ENCODE results near the gene GSC2. TPM values are rescaled to one million over a fixed set of nuclear protein-coding genes. Genes with fewer than 3 reads are reported as not detected.

The GSC2 gene
- total and polyA plus RNA-seq, 10 donors, result not detected

DNA sequence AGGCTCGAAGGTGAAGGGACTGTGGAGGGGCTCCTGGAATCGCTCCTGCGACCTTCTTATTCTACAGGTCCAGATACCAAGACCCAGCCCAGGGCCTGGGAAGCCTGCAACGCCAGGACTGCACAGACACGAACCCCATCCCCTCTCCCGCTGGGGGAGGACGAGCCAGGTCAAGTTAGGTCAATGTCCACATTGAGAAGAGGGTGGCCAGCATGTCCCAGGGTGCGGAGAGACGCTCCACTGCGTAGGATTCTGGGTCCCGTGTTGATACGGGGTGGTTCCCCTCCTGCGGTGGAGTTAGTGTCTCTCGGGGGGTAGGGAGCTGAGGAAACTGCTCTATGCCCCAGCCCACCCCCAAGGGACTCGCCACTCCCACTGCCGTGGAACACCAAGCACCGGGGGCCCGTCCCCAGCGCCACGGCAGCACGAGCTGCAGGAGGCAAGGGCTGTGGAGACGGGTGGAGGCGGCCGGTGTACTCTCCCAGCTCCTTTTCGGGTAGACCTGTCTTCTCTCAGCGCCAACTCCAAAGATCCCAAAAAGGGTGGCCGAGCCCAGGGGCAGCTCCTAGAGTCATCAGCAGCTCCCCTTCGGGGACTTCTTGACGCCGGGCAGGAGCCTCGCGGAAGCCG lies 1.6 kb downstream of the GSC2 start:
- Histone ChIP-seq H3K27me3 (replicated peaks in 1 of 7) (peaks cover 6 to 69% (median 49%) of the 10 kb centered on the region in 7 donors), H3K4me1 (peaks cover 5 to 40% (median 23%) of the 10 kb centered on the region in 6 donors), H3K27ac (no peak overlapping the region), H3K9me3 (peaks cover 0 to 7% (median 0%) of the 10 kb centered on the region in 8 donors), H3K36me3 (no peaks in the 10 kb centered on the region), H3K4me3 (peak overlapping the region in 6 of 8 donors; percentile 29 to 66 (median 38))
- intact Hi-C loops (cut with DNase I; ENCODE audit: low total_unique reads), result loop anchor here (10.0 kb wide), 1 partner anchor 326 kb away; the partner anchor contains the start of genes CDC45 and UFD1
- DNase-seq, result peak; percentile 51
- no peak for TF ChIP-seq POLR2AphosphoS5 (IDR thresholded peaks at IDR 0.05)
- TF ChIP-seq POLR2A (IDR thresholded peaks at IDR 0.05), result no peak
- TF ChIP-seq, protein P1, sequence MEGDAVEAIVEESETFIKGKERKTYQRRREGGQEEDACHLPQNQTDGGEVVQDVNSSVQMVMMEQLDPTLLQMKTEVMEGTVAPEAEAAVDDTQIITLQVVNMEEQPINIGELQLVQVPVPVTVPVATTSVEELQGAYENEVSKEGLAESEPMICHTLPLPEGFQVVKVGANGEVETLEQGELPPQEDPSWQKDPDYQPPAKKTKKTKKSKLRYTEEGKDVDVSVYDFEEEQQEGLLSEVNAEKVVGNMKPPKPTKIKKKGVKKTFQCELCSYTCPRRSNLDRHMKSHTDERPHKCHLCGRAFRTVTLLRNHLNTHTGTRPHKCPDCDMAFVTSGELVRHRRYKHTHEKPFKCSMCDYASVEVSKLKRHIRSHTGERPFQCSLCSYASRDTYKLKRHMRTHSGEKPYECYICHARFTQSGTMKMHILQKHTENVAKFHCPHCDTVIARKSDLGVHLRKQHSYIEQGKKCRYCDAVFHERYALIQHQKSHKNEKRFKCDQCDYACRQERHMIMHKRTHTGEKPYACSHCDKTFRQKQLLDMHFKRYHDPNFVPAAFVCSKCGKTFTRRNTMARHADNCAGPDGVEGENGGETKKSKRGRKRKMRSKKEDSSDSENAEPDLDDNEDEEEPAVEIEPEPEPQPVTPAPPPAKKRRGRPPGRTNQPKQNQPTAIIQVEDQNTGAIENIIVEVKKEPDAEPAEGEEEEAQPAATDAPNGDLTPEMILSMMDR (IDR thresholded peaks at IDR 0.05 in 8 of 11, conservative IDR thresholded peaks at IDR 0.05 in 3 of 11), result no peak
- WGBS, 5 donors, result 20 to 52% (median 42%) methylated on average over 1 to 33 of the region's 33 CpGs

DNA sequence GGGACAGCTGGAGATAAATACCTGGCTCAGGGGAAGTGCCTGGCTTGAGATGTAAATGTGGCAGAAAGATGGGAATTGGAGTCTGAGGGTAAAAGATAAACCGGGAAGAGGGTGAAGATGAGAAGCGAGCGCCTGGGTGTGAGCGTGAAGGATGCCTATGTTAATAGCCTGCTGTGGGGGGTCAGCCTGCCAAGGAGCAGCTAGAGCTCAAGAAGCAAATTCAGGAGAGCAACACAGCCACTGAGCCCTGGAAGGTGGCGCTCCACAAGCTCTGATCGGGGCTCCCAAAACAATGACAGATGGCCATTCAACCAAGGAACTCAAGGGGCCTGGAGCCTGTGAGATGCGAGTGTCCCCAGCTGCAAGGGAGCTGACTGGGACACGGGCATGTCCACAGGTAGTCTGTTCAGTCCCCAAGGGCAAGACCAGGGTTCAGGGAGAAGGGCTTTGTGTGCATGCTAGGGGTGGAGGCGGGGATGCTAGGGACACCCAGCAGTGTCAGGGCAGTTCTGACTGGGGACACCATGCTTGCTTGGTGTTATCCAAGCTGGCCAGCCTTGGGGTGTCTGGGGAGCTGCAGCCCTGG lies 2.8 kb downstream of the GSC2 start:
- peak; percentile 47 for DNase-seq
- TF ChIP-seq POLR2AphosphoS5 (IDR thresholded peaks at IDR 0.05) (no peak), POLR2A (IDR thresholded peaks at IDR 0.05) (no peak)
- peaks cover 0 to 4% (median 0%) of the 10 kb centered on the region in 8 donors for H3K9me3 ChIP-seq
- intact Hi-C loops (cut with DNase I; ENCODE audit: low total_unique reads), result loop anchor here (10.0 kb wide), 1 partner anchor 328 kb away; the partner anchor contains the start of genes CDC45 and UFD1
- no peak overlapping the region for H3K4me3 ChIP-seq
- peaks cover 0 to 6% (median 5%) of the 10 kb centered on the region in 6 donors for H3K36me3 ChIP-seq
- H3K4me1 ChIP-seq, result peaks cover 8 to 53% (median 33%) of the 10 kb centered on the region in 6 donors
- WGBS, 5 donors, result 33 to 61% (median 47%) methylated on average over 8 to 9 of the region's 9 CpGs
- no peak overlapping the region for H3K27ac ChIP-seq
- H3K27me3 ChIP-seq (replicated peaks in 1 of 7), result peaks cover 6 to 56% (median 43%) of the 10 kb centered on the region in 7 donors

DNA sequence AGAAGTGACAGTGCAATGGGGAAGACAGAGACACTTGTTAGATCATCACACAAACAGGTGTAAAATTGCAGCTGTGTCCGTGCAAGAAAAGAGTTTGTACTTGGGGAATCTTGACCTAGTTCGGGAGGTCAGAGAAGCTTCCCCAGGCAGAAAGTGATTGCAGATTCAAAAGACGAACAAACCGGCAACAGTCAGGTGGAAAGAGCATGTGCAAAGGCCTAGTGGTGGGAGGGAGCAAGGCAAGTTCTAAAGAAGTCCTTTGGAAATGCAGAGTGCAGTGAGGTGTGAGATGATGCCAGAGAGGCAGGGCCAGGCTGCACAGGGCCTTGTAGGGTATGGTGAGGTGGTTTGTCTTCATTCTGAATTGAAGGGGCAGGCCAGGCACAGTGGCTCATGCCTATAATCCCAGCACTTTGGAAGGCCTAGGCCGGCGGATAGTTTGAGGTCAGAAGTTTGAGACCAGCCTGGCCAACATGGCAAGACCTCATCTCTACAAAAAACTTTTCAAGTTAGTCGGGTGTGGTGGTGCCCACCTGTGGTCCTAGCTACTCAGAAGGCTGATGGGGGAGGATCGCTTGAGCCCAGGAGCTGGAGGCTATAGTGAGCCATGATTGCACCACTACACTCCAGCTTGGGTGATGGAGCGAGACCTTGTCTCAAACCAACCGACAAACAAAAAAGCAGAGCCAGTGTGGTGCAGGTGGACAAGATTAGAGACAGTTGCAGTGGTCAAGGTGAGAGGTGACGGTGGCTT lies 3.7 kb downstream of the GSC2 start:
- DNase-seq, result peak; percentile 59
- TF ChIP-seq POLR2A (IDR thresholded peaks at IDR 0.05), result no peak
- TF ChIP-seq POLR2AphosphoS5 (IDR thresholded peaks at IDR 0.05), result no peak
- TF ChIP-seq, protein P1 (IDR thresholded peaks at IDR 0.05 in 8 of 11, conservative IDR thresholded peaks at IDR 0.05 in 3 of 11), result no peak
- Histone ChIP-seq H3K27ac (no peak overlapping the region), H3K27me3 (replicated peaks in 1 of 7) (peaks cover 6 to 47% (median 34%) of the 10 kb centered on the region in 7 donors), H3K4me3 (no peak overlapping the region), H3K36me3 (peaks cover 0 to 15% (median 14%) of the 10 kb centered on the region in 6 donors), H3K9me3 (peaks cover 0 to 2% (median 0%) of the 10 kb centered on the region in 8 donors), H3K4me1 (peaks cover 8 to 54% (median 33%) of the 10 kb centered on the region in 6 donors)
- intact Hi-C loops (cut with DNase I; ENCODE audit: low total_unique reads), result loop anchor here (10.0 kb wide), 1 partner anchor 328 kb away; the partner anchor contains the start of genes CDC45 and UFD1
- WGBS, 5 donors, result 64 to 88% (median 83%) methylated on average over 11 of the region's 11 CpGs

DNA sequence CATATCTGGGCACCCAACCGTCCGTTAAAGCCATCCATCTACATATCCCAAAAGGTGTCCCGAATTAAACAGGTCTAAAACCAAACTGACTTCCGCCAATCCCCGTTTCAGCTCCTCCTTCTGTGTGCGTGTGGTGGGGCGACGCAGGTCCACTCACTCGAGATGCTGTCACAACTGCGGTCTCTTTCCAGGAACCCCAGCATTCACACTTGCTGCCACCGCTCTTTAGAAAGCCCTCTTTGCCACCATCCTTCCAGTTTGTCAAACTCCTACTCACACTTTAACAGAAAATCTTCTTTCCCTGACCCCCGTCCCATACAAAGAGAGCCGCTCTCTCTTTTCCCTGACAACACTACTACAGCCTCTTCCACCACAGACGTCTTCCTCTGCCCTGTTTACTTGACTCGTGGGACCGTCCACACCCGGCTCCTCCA lies 6.1 kb downstream of the GSC2 start:
- Histone ChIP-seq H3K9me3 (no peaks in the 10 kb centered on the region), H3K27me3 (replicated peaks in 1 of 7) (peaks cover 0 to 23% (median 12%) of the 10 kb centered on the region in 7 donors), H3K27ac (peak overlapping the region; percentile 75 to 94 (median 84)), H3K4me3 (peak overlapping the region; percentile 68 to 97 (median 82)), H3K4me1 (peaks cover 8 to 35% (median 22%) of the 10 kb centered on the region in 6 donors), H3K36me3 (peaks cover 0 to 39% (median 38%) of the 10 kb centered on the region in 6 donors)
- WGBS, 5 donors, result 3 to 8% (median 3%) methylated on average over 17 of the region's 17 CpGs
- peak; percentile 74 for DNase-seq
- TF ChIP-seq, protein P1 (IDR thresholded peaks at IDR 0.05 in 8 of 11, conservative IDR thresholded peaks at IDR 0.05 in 3 of 11), result no peak
- TF ChIP-seq POLR2AphosphoS5 (IDR thresholded peaks at IDR 0.05) (no peak), POLR2A (IDR thresholded peaks at IDR 0.05) (no peak)
- intact Hi-C loops (cut with DNase I; ENCODE audit: low total_unique reads), result loop anchor here (10.0 kb wide), 1 partner anchor 331 kb away; the partner anchor contains the start of genes CDC45 and UFD1
